DND-41 (cell line): ENCODE results near the gene VCL.

Experiments used
- ATAC-seq: fragments of 200-7000 bp; cut with Tn5 transposase; 3 replicates; pipeline ENCODE4 v1.9.1; 2021; ENCODE audit warnings: low read depth; ENCODE audit not compliant: insufficient read depth
- DNase-seq: peaks from one replicate; pipeline ENCODE4 v3.0.0-alpha.2; 2020
- H2AFZ ChIP-seq: 2 replicates; pipeline ENCODE4 v1.6.0; 2012; ENCODE audit warnings: low read depth, low read length
- H3K27ac ChIP-seq: 2 replicates; pipeline ENCODE4 v1.5.1; 2012; ENCODE audit warnings: low read length, inconsistent platforms
- H3K27me3 ChIP-seq: fragments of 200-600 bp; sonication (generic); 2 replicates; pipeline ENCODE4 v1.6.0; 2012; ENCODE audit warnings: low read length, mild to moderate bottlenecking, inconsistent platforms; ENCODE audit not compliant: insufficient read depth, poor library complexity
- H3K36me3 ChIP-seq: 2 replicates; pipeline ENCODE4 v1.5.1; 2012; ENCODE audit warnings: low read length, inconsistent platforms; ENCODE audit not compliant: insufficient read depth
- H3K4me1 ChIP-seq: 2 replicates; pipeline ENCODE4 v1.5.1; 2012; ENCODE audit warnings: mild to moderate bottlenecking, low read length; ENCODE audit not compliant: insufficient read depth
- H3K4me2 ChIP-seq: 2 replicates; pipeline ENCODE4 v1.6.0; 2012; ENCODE audit warnings: mild to moderate bottlenecking, moderate library complexity, low read length, inconsistent platforms; ENCODE audit not compliant: insufficient read depth
- H3K4me3 ChIP-seq, 2 experiments: fragments of 200-600 bp in 1 of 2; shearing (Covaris generic) in 1 of 2; 2 replicates each; pipeline ENCODE4 v1.5.1; 2012 to 2016; ENCODE audit warnings: inconsistent platforms in 2 of 2, low read length in 2 of 2, mild to moderate bottlenecking in 2 of 2, low read depth in 1 of 2, moderate library complexity in 1 of 2
- H3K79me2 ChIP-seq: 2 replicates; pipeline ENCODE4 v1.6.0; 2012; ENCODE audit warnings: low read length, inconsistent platforms; ENCODE audit not compliant: insufficient read depth
- H3K9ac ChIP-seq: 2 replicates; pipeline ENCODE4 v1.6.0; 2012; ENCODE audit warnings: low read depth, mild to moderate bottlenecking, inconsistent platforms, low read length, moderate library complexity
- H3K9me3 ChIP-seq: 2 replicates; pipeline ENCODE4 v1.5.1; 2012; ENCODE audit warnings: low read length, moderate library complexity, mild to moderate bottlenecking, inconsistent platforms; ENCODE audit not compliant: insufficient read depth, severe bottlenecking
- H4K20me1 ChIP-seq: 2 replicates; pipeline ENCODE4 v1.6.0; 2012; ENCODE audit warnings: low read length; ENCODE audit not compliant: insufficient read depth
- CTCF ChIP-seq: IDR thresholded peaks from 2 replicates; pipeline ENCODE4 v1.5.1; 2012; ENCODE audit warnings: borderline replicate concordance, low read length, moderate library complexity, mild to moderate bottlenecking; ENCODE audit not compliant: poor library complexity, severe bottlenecking; ENCODE audit errors: extremely low read depth
- EZH2 ChIP-seq: IDR thresholded peaks from 3 replicates; pipeline ENCODE4 v1.6.1; 2012; ENCODE audit warnings: borderline replicate concordance, low read depth, mild to moderate bottlenecking, moderate library complexity, low read length, inconsistent platforms; ENCODE audit not compliant: severe bottlenecking

The VCL gene

GRCh38 chr10:73970845-73971244, 27.1 kb upstream of the VCL start:
- DNase-seq, result no peak
- TF ChIP-seq CTCF (no peak), EZH2 (no peak)
- H3K27ac ChIP-seq, result no peak overlapping the region
- no peaks in the 10 kb centered on the region for H3K36me3 ChIP-seq
- H3K9me3 ChIP-seq, result no peaks in the 10 kb centered on the region
- H2AFZ ChIP-seq, result no peak overlapping the region
- ATAC-seq, result no peak
- H4K20me1 ChIP-seq, result no peaks in the 10 kb centered on the region
- H3K27me3 ChIP-seq, result no peaks in the 10 kb centered on the region
- no peak overlapping the region for H3K9ac ChIP-seq
- H3K4me2 ChIP-seq, result no peak overlapping the region
- H3K4me3 ChIP-seq, result no peak overlapping the region
- H3K79me2 ChIP-seq, result no peaks in the 10 kb centered on the region
- H3K4me1 ChIP-seq, result peaks cover 5% of the 10 kb centered on the region; the same call in 1 of the 2 replicates

- H3K9ac ChIP-seq, result no peak overlapping the region
- H3K9me3 ChIP-seq, result no peaks in the 10 kb centered on the region
- no peaks in the 10 kb centered on the region for H3K79me2 ChIP-seq
- H3K4me1 ChIP-seq, result peaks cover 5% of the 10 kb centered on the region; the same call in 1 of the 2 replicates
- no peak overlapping the region for H2AFZ ChIP-seq
- H3K27me3 ChIP-seq, result no peaks in the 10 kb centered on the region
- no peak for DNase-seq
- H4K20me1 ChIP-seq, result no peaks in the 10 kb centered on the region
- ATAC-seq, result no peak
- no peaks in the 10 kb centered on the region for H3K36me3 ChIP-seq
- TF ChIP-seq EZH2 (no peak), CTCF (no peak)
- no peak overlapping the region for H3K27ac ChIP-seq
- H3K4me2 ChIP-seq, result no peak overlapping the region
- H3K4me3 ChIP-seq, result no peak overlapping the region
Observed at GRCh38 chr10:73971636-73972354, 26.1 kb upstream of the VCL start.

- DNase-seq (no peak), ATAC-seq (no peak)
- no peak overlapping the region for H3K9ac ChIP-seq
- peaks cover 5% of the 10 kb centered on the region; the same call in 1 of the 2 replicates for H3K4me1 ChIP-seq
- H3K27ac ChIP-seq, result no peak overlapping the region
- H3K4me3 ChIP-seq, result no peak overlapping the region
- no peaks in the 10 kb centered on the region for H3K36me3 ChIP-seq
- H3K9me3 ChIP-seq, result no peaks in the 10 kb centered on the region
- H2AFZ ChIP-seq, result no peak overlapping the region
- H4K20me1 ChIP-seq, result no peaks in the 10 kb centered on the region
- no peaks in the 10 kb centered on the region for H3K27me3 ChIP-seq
- no peak overlapping the region for H3K4me2 ChIP-seq
- TF ChIP-seq EZH2 (no peak), CTCF (no peak)
- H3K79me2 ChIP-seq, result no peaks in the 10 kb centered on the region
Observed at GRCh38 chr10:73973427-73973826, 24.5 kb upstream of the VCL start.
